A549 treated with ZK216348 at 1 μM for 4 hours (cell line): ENCODE measurements around the gene SCUBE1. TPM values are rescaled to one million over a fixed set of nuclear protein-coding genes. Genes with fewer than 3 reads are reported as not detected.

Experiments used
- total RNA-seq: library from RNA; stranded (reverse); fragments of 200-300 nt; extraction: Qiagen RNA extraction; gene quantifications from 5 replicates; pipeline ENCODE4 v1.2.3, GENCODE V29; 2022; ENCODE audit warnings: low read depth

The SCUBE1 gene
- total RNA-seq: 0.09 to 0.26 TPM (median 0.15 TPM) in 5 replicates

GRCh38 chr22:43343262-43343669 is at the start of gene SCUBE1:
Gene SCUBE1, minus strand, starts transcription at chr22:43343372. Its CDS starts 111 bp downstream, at chr22:43343261.

GRCh38 chr22:43186272-43187170 is 156.7 kb downstream of the SCUBE1 start, which contains the start of gene TTLL12:
Gene TTLL12, minus strand, starts transcription at chr22:43187134. Its CDS starts 65 bp downstream, at chr22:43187069.

GRCh38 chr22:43151251-43152002 is 191.7 kb downstream of the SCUBE1 start, which contains the start of gene TSPO:
Gene TSPO, plus strand, starts transcription at chr22:43151559. Its CDS starts 7,680 bp downstream, at chr22:43159239.

Other genes starting within 250 kb of the SCUBE1 start
- gene BIK, start 232.6 kb downstream of the SCUBE1 start, total RNA-seq: 0.81 to 2.1 TPM (median 1.2 TPM) in 5 replicates
- 14.2 to 26.4 TPM (median 26.1 TPM) in 5 replicates for gene MCAT, start 200.0 kb downstream of the SCUBE1 start, total RNA-seq
- 102 to 238 TPM (median 194 TPM) in 5 replicates for gene TSPO, start 191.8 kb downstream of the SCUBE1 start, total RNA-seq
- 14.5 to 24.2 TPM (median 23.5 TPM) in 5 replicates for gene TTLL12, start 156.2 kb downstream of the SCUBE1 start, total RNA-seq
- not detected in 5 replicates for gene MPPED1, start 68.6 kb upstream of the SCUBE1 start, total RNA-seq